Ectodermal cell (in vitro differentiated cells): ENCODE data around the gene ERC2.
"Not testable (repeated sequence)": the region's sequence is repeated elsewhere in the genome, so short reads cannot be mapped to it uniquely, and the experiment has no call there.

Experiments used
- H3K27ac ChIP-seq: 2 replicates; pipeline ENCODE4 v1.7.0; 2013; ENCODE audit warnings: mild to moderate bottlenecking, low read depth, low read length; ENCODE audit not compliant: insufficient read depth, poor library complexity, severe bottlenecking
- H3K27me3 ChIP-seq: 2 replicates; pipeline ENCODE4 v1.7.0; 2013; ENCODE audit warnings: mild to moderate bottlenecking, low read length; ENCODE audit not compliant: insufficient read depth, control insufficient read depth, poor library complexity, severe bottlenecking
- H3K36me3 ChIP-seq: one replicate; pipeline ENCODE4 v1.7.0; 2013; ENCODE audit warnings: low read length; ENCODE audit not compliant: control insufficient read depth, insufficient read depth
- H3K4me1 ChIP-seq: one replicate; pipeline ENCODE4 v1.7.0; 2013; ENCODE audit warnings: low read length; ENCODE audit not compliant: control insufficient read depth, insufficient read depth
- H3K4me3 ChIP-seq: 2 replicates; pipeline ENCODE4 v1.7.0; 2013; ENCODE audit warnings: low read depth, low read length, control low read depth; ENCODE audit not compliant: insufficient read depth
- H3K9me3 ChIP-seq: 2 replicates; pipeline ENCODE4 v1.7.0; 2013; ENCODE audit warnings: mild to moderate bottlenecking, low read length, moderate library complexity; ENCODE audit not compliant: control insufficient read depth
- WGBS, 2 experiments: methylation state at CpG; one replicate each; pipeline ENCODE4 v1.1.7; 2013; ENCODE audit warnings: missing lambda C conversion rate in 2 of 2; 5-methylcytosine and 5-hydroxymethylcytosine counted together

The ERC2 gene

GRCh38 chr3:56275120-56275519 is 193.1 kb downstream of the ERC2 start:
- Histone ChIP-seq H3K4me3 (no peak overlapping the region), H3K27me3 (no peaks in the 10 kb centered on the region), H3K27ac (no peak overlapping the region), H3K4me1 (no peaks in the 10 kb centered on the region), H3K9me3 (no peaks in the 10 kb centered on the region), H3K36me3 (peaks cover 4% of the 10 kb centered on the region)
- 93 to 94% methylated on average over 2 of the region's 2 CpGs for WGBS, 2 experiments

- H3K4me3 ChIP-seq, result no peak overlapping the region
- no peaks in the 10 kb centered on the region for H3K36me3 ChIP-seq
- no peaks in the 10 kb centered on the region for H3K27me3 ChIP-seq
- H3K27ac ChIP-seq, result no peak overlapping the region
- WGBS, 2 experiments, result 92 to 96% methylated on average over 4 of the region's 4 CpGs
- H3K9me3 ChIP-seq, result no peaks in the 10 kb centered on the region
- H3K4me1 ChIP-seq, result no peaks in the 10 kb centered on the region
Observed at GRCh38 chr3:56269755-56270535, 198.3 kb downstream of the ERC2 start.

- WGBS, 2 experiments, result 94 to 98% methylated on average over 3 to 4 of the region's 4 CpGs
- no peaks in the 10 kb centered on the region for H3K9me3 ChIP-seq
Observed at GRCh38 chr3:56268616-56269383, 199.5 kb downstream of the ERC2 start.

GRCh38 chr3:56261852-56262251 is 206.4 kb downstream of the ERC2 start:
- not testable (repeated sequence) for H3K4me3 ChIP-seq, H3K27me3 ChIP-seq, H3K9me3 ChIP-seq, H3K27ac ChIP-seq, H3K4me1 ChIP-seq, H3K36me3 ChIP-seq
- 53 to 100% methylated on average over 1 to 2 of the region's 2 CpGs for WGBS, 2 experiments

More at GRCh38 chr3:56268616-56269383, 199.5 kb downstream of the ERC2 start:
- Histone ChIP-seq H3K4me3 (no peak overlapping the region), H3K36me3 (no peaks in the 10 kb centered on the region), H3K4me1 (no peaks in the 10 kb centered on the region), H3K27me3 (no peaks in the 10 kb centered on the region), H3K27ac (no peak overlapping the region)

- Histone ChIP-seq H3K27ac (no peak overlapping the region), H3K36me3 (no peaks in the 10 kb centered on the region)
- 93 to 94% methylated on average over 5 of the region's 5 CpGs for WGBS, 2 experiments
Observed at GRCh38 chr3:56260262-56260661, 208.0 kb downstream of the ERC2 start.

GRCh38 chr3:56257826-56258225 is 210.4 kb downstream of the ERC2 start:
- Histone ChIP-seq H3K9me3 (peaks cover 2% of the 10 kb centered on the region), H3K27ac (no peak overlapping the region), H3K36me3 (no peaks in the 10 kb centered on the region), H3K27me3 (no peaks in the 10 kb centered on the region), H3K4me1 (peaks cover 5% of the 10 kb centered on the region), H3K4me3 (no peak overlapping the region)
- 87 to 91% methylated on average over 2 of the region's 2 CpGs for WGBS, 2 experiments

More at GRCh38 chr3:56260262-56260661, 208.0 kb downstream of the ERC2 start:
- peaks cover 2% of the 10 kb centered on the region for H3K9me3 ChIP-seq
- no peaks in the 10 kb centered on the region for H3K27me3 ChIP-seq
- H3K4me1 ChIP-seq, result peaks cover 5% of the 10 kb centered on the region
- no peak overlapping the region for H3K4me3 ChIP-seq

- Histone ChIP-seq H3K27ac (no peak overlapping the region), H3K36me3 (no peaks in the 10 kb centered on the region), H3K9me3 (no peaks in the 10 kb centered on the region), H3K27me3 (no peaks in the 10 kb centered on the region), H3K4me3 (no peak overlapping the region), H3K4me1 (peaks cover 5% of the 10 kb centered on the region)
- WGBS, 2 experiments, result 93% methylated on average over 2 of the region's 3 CpGs
Observed at GRCh38 chr3:56254835-56255234, 213.4 kb downstream of the ERC2 start.

GRCh38 chr3:56253941-56254665 is 214.2 kb downstream of the ERC2 start:
- 66 to 78% methylated on average over 6 to 7 of the region's 7 CpGs for WGBS, 2 experiments

GRCh38 chr3:56251343-56251945 is 216.8 kb downstream of the ERC2 start:
- Histone ChIP-seq H3K4me3 (no peak overlapping the region), H3K4me1 (peaks cover 5% of the 10 kb centered on the region), H3K27me3 (no peaks in the 10 kb centered on the region), H3K9me3 (no peaks in the 10 kb centered on the region), H3K36me3 (no peaks in the 10 kb centered on the region), H3K27ac (no peak overlapping the region)
- 95 to 97% methylated on average over 3 of the region's 3 CpGs for WGBS, 2 experiments

More at GRCh38 chr3:56253941-56254665, 214.2 kb downstream of the ERC2 start:
- no peaks in the 10 kb centered on the region for H3K9me3 ChIP-seq
- H3K27me3 ChIP-seq, result no peaks in the 10 kb centered on the region
- no peaks in the 10 kb centered on the region for H3K36me3 ChIP-seq
- H3K27ac ChIP-seq, result no peak overlapping the region
- H3K4me3 ChIP-seq, result no peak overlapping the region
- H3K4me1 ChIP-seq, result peaks cover 5% of the 10 kb centered on the region
